ENCODE results near the gene WNT5A.

GRCh38 chr3:55523471-55523870 is 36.4 kb upstream of the WNT5A start:
- TF ChIP-seq CTCF (IDR thresholded peaks at IDR 0.05) (no peak), POLR2A (IDR thresholded peaks at IDR 0.05) (no peak)

Data from body of pancreas (tissue), 4 donors.